Fibroblast of lung (primary cell): ENCODE data around the gene ECI1. TPM values are rescaled to one million over a fixed set of nuclear protein-coding genes. Genes with fewer than 3 reads are reported as not detected.

Source experiments
- DNase-seq, 2 donors: peaks; one replicate each; pipeline versions ENCODE4 v3.0.0 to v3.0.0-alpha.2; 2010; ENCODE audit warnings: low read depth in 2 of 2
- H2AFZ ChIP-seq: 2 replicates; pipeline ENCODE4 v1.5.1; 2012; ENCODE audit warnings: low read length, control low read depth, inconsistent platforms
- H3K27ac ChIP-seq: 2 replicates; pipeline ENCODE4 v1.5.1; 2011; ENCODE audit warnings: low read length, control low read depth; ENCODE audit not compliant: insufficient read depth
- H3K27me3 ChIP-seq: 2 replicates; pipeline ENCODE4 v1.5.1; 2011; ENCODE audit warnings: mild to moderate bottlenecking, low read length; ENCODE audit not compliant: control insufficient read depth, insufficient read depth
- H3K36me3 ChIP-seq: 2 replicates; pipeline ENCODE4 v1.5.1; 2011; ENCODE audit warnings: low read length; ENCODE audit not compliant: control insufficient read depth, insufficient read depth
- H3K4me1 ChIP-seq: 2 replicates; pipeline ENCODE4 v1.5.1; 2011; ENCODE audit warnings: low read length; ENCODE audit not compliant: control insufficient read depth, insufficient read depth; ENCODE audit errors: extremely low read depth
- H3K4me2 ChIP-seq: 2 replicates; pipeline ENCODE4 v1.5.1; 2011; ENCODE audit warnings: low read length, control low read depth; ENCODE audit not compliant: insufficient read depth; ENCODE audit errors: extremely low read depth
- H3K4me3 ChIP-seq, 4 experiments: fragments of 200-600 bp in 1 of 4; sonication (generic) in 1 of 4; replicated peaks in 1 of 4; 2 replicates each; pipeline ENCODE4 v1.5.1; 2011 to 2016; ENCODE audit warnings: low read length in 4 of 4, low read depth in 3 of 4, mild to moderate bottlenecking in 3 of 4, control low read depth in 2 of 4, inconsistent platforms in 1 of 4, mixed read lengths in 1 of 4; ENCODE audit not compliant: insufficient read depth in 1 of 4; ENCODE audit errors: control extremely low read depth in 1 of 4
- H3K79me2 ChIP-seq: 2 replicates; pipeline ENCODE4 v1.5.1; 2012; ENCODE audit warnings: mild to moderate bottlenecking, low read length, inconsistent platforms; ENCODE audit not compliant: control insufficient read depth, insufficient read depth
- H3K9ac ChIP-seq: 2 replicates; pipeline ENCODE4 v1.5.1; 2011; ENCODE audit warnings: mild to moderate bottlenecking, low read length, control low read depth; ENCODE audit not compliant: insufficient read depth
- H3K9me3 ChIP-seq: 2 replicates; pipeline ENCODE4 v1.5.1; 2012; ENCODE audit warnings: low read depth, low read length; ENCODE audit not compliant: control insufficient read depth, insufficient read depth
- H4K20me1 ChIP-seq: 2 replicates; pipeline ENCODE4 v1.5.1; 2011; ENCODE audit warnings: low read length; ENCODE audit not compliant: control insufficient read depth, insufficient read depth; ENCODE audit errors: extremely low read depth
- EZH2 ChIP-seq: IDR thresholded peaks from 2 replicates; pipeline ENCODE4 v1.5.1; 2012; ENCODE audit warnings: low read length, control low read depth, mild to moderate bottlenecking; ENCODE audit errors: missing control alignments
- polyA plus RNA-seq, 2 donors: library from polyadenylated mRNA; depleted of rRNA in 1 of 2; stranded (reverse) in 1 of 2; unstranded in 1 of 2; fragments of >200 nt; gene quantifications; 2 replicates each; pipeline ENCODE4 v1.2.1, GENCODE V29; 2011 to 2012; ENCODE audit warnings: missing spikeins in 1 of 2
- total RNA-seq: library from RNA; depleted of rRNA; stranded (reverse); fragments of >200 nt; gene quantifications from 2 replicates; pipeline ENCODE4 v1.2.1, GENCODE V29; 2014
- TF ChIP-seq, protein P1 (sequence below), 2 donors: IDR thresholded peaks in 1 of 2; conservative IDR thresholded peaks in 1 of 2; 1 replicate in 1 of 2; 2 replicates in 1 of 2; pipeline ENCODE4 v1.5.1; 2011 to 2012; ENCODE audit warnings: low read length in 2 of 2, control low read depth in 1 of 2, inconsistent platforms in 1 of 2, low read depth in 1 of 2, mild to moderate bottlenecking in 1 of 2

ECI1 gene
- total and polyA plus RNA-seq, 2 donors (not counting 1 experiment from before 2014, with no cell fraction given) = 18.8 to 35.8 TPM

DNA sequence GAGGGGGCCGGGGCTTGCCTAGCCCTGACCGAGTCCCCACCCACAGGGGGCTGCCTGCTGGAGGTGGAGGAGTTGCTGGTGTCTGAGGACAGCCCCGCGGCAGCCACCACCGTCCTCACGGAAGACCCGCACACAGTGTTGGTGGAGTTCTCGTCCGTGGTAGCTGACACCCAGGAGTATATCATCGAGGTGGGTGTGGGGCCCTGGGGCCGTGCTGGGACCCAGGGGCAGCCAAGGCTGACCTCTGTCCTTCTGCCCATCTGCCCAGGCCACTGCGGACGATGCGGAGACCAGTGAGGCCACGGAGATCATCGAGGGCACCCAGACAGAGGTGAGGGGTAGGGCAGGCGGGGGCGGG lies 16.6 kb downstream of the ECI1 start:
- no peak for TF ChIP-seq EZH2
- H3K27ac ChIP-seq = no peak overlapping the region
- H4K20me1 ChIP-seq = no peaks in the 10 kb centered on the region
- peaks cover 30% of the 10 kb centered on the region for H3K36me3 ChIP-seq
- H3K4me1 ChIP-seq = peaks cover 2% of the 10 kb centered on the region
- no peak overlapping the region for H3K9ac ChIP-seq
- no peaks in the 10 kb centered on the region for H3K9me3 ChIP-seq
- H2AFZ ChIP-seq = no peak overlapping the region
- H3K27me3 ChIP-seq = no peaks in the 10 kb centered on the region
- H3K79me2 ChIP-seq = no peaks in the 10 kb centered on the region
- DNase-seq = no peak
- H3K4me3 ChIP-seq = no peak overlapping the region
- H3K4me2 ChIP-seq = no peak overlapping the region

- peaks cover 2% of the 10 kb centered on the region for H3K4me1 ChIP-seq
- no peaks in the 10 kb centered on the region for H3K9me3 ChIP-seq
- peaks cover 35% of the 10 kb centered on the region for H3K36me3 ChIP-seq
- no peak overlapping the region for H3K4me3 ChIP-seq
- DNase-seq = no peak
- H3K9ac ChIP-seq = no peak overlapping the region
- H4K20me1 ChIP-seq = no peaks in the 10 kb centered on the region
- H2AFZ ChIP-seq = no peak overlapping the region
- no peak overlapping the region for H3K4me2 ChIP-seq
- TF ChIP-seq EZH2 = no peak
- TF ChIP-seq, protein P1, sequence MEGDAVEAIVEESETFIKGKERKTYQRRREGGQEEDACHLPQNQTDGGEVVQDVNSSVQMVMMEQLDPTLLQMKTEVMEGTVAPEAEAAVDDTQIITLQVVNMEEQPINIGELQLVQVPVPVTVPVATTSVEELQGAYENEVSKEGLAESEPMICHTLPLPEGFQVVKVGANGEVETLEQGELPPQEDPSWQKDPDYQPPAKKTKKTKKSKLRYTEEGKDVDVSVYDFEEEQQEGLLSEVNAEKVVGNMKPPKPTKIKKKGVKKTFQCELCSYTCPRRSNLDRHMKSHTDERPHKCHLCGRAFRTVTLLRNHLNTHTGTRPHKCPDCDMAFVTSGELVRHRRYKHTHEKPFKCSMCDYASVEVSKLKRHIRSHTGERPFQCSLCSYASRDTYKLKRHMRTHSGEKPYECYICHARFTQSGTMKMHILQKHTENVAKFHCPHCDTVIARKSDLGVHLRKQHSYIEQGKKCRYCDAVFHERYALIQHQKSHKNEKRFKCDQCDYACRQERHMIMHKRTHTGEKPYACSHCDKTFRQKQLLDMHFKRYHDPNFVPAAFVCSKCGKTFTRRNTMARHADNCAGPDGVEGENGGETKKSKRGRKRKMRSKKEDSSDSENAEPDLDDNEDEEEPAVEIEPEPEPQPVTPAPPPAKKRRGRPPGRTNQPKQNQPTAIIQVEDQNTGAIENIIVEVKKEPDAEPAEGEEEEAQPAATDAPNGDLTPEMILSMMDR (conservative IDR thresholded peaks at IDR 0.05 in 1 of 2, IDR thresholded peaks at IDR 0.05 in 1 of 2; ENCODE audit: low read depth in 1 of 2, low read length in 2 of 2) = no peak
- no peaks in the 10 kb centered on the region for H3K79me2 ChIP-seq
- no peak overlapping the region for H3K27ac ChIP-seq
- H3K27me3 ChIP-seq = no peaks in the 10 kb centered on the region
These were observed 17.2 kb downstream of the ECI1 start for GRCh38 chr16:2233872-2234812.

- H3K9me3 ChIP-seq = no peaks in the 10 kb centered on the region
- peaks cover 3% of the 10 kb centered on the region for H3K79me2 ChIP-seq
- DNase-seq = no peak
- H4K20me1 ChIP-seq = no peaks in the 10 kb centered on the region
- peaks cover 2% of the 10 kb centered on the region for H3K4me1 ChIP-seq
- no peaks in the 10 kb centered on the region for H3K27me3 ChIP-seq
- no peak overlapping the region for H3K27ac ChIP-seq
- peaks cover 38% of the 10 kb centered on the region for H3K36me3 ChIP-seq
- no peak overlapping the region for H3K9ac ChIP-seq
- no peak overlapping the region for H2AFZ ChIP-seq
- TF ChIP-seq EZH2 = no peak
- H3K4me2 ChIP-seq = no peak overlapping the region
- H3K4me3 ChIP-seq = no peak overlapping the region
These were observed 18.2 kb downstream of the ECI1 start for GRCh38 chr16:2233046-2233775.
